CD4-positive, alpha-beta T cell treated with Interleukin-2 at 100 ng/mL for 4 hours (primary cell): Measurements from ENCODE around the gene TRIM41.
"Not testable (repeated sequence)": the region's sequence is repeated elsewhere in the genome, so short reads cannot be mapped to it uniquely, and the experiment has no call there.

Experiments
- DNase-seq: peaks from one replicate; pipeline ENCODE4 v3.0.0-alpha.2; 2020; ENCODE audit warnings: low spot score

TRIM41 gene

GRCh38 chr5:181193656-181194055, 29.4 kb upstream of the TRIM41 start:
- no peak for DNase-seq

- no peak for DNase-seq
Measured at GRCh38 chr5:181194489-181195248, 28.4 kb upstream of the TRIM41 start.

- DNase-seq = no peak
Measured at GRCh38 chr5:181195249-181195761, 27.8 kb upstream of the TRIM41 start.

- no peak for DNase-seq
Measured at GRCh38 chr5:181197326-181197951, 25.6 kb upstream of the TRIM41 start.

GRCh38 chr5:181198106-181198685, 24.9 kb upstream of the TRIM41 start:
- DNase-seq = no peak

- DNase-seq = no peak
Measured at GRCh38 chr5:181198905-181199519, 24.1 kb upstream of the TRIM41 start.

GRCh38 chr5:181199881-181200638, 23.0 kb upstream of the TRIM41 start:
- DNase-seq = no peak

- DNase-seq = no peak
Measured at GRCh38 chr5:181200816-181201215, 22.3 kb upstream of the TRIM41 start.

GRCh38 chr5:181203093-181203711, 19.9 kb upstream of the TRIM41 start:
- no peak for DNase-seq

GRCh38 chr5:181203777-181204112, 19.3 kb upstream of the TRIM41 start:
- DNase-seq = no peak

- no peak for DNase-seq
Measured at GRCh38 chr5:181204113-181204825, 18.8 kb upstream of the TRIM41 start.

GRCh38 chr5:181204826-181205760, 18.0 kb upstream of the TRIM41 start, which contains the start of gene TRIM7:
TRIM7 (minus strand) TSS chr5:181205196; CDS start chr5:181205110, 86 bp downstream.
- DNase-seq = no peak

GRCh38 chr5:181205761-181206649, 17.1 kb upstream of the TRIM41 start:
- DNase-seq = no peak

GRCh38 chr5:181207214-181207959, 15.7 kb upstream of the TRIM41 start:
- DNase-seq = peak; percentile 78

GRCh38 chr5:181207960-181208253, 15.2 kb upstream of the TRIM41 start:
- no peak for DNase-seq

- DNase-seq = not testable (repeated sequence)
Measured at GRCh38 chr5:181209006-181209405, 14.1 kb upstream of the TRIM41 start.

- DNase-seq = not testable (repeated sequence)
Measured at GRCh38 chr5:181210148-181210547, 12.9 kb upstream of the TRIM41 start.

- DNase-seq = not testable (repeated sequence)
Measured at GRCh38 chr5:181210698-181211097, 12.4 kb upstream of the TRIM41 start.
